ENCODE results near the gene CHPF2. TPM values are rescaled to one million over a fixed set of nuclear protein-coding genes. Genes with fewer than 3 reads are reported as not detected.

CHPF2 gene
- polyA plus RNA-seq, 3 donors: 34.4 to 38.0 (median 36.0) TPM

DNA sequence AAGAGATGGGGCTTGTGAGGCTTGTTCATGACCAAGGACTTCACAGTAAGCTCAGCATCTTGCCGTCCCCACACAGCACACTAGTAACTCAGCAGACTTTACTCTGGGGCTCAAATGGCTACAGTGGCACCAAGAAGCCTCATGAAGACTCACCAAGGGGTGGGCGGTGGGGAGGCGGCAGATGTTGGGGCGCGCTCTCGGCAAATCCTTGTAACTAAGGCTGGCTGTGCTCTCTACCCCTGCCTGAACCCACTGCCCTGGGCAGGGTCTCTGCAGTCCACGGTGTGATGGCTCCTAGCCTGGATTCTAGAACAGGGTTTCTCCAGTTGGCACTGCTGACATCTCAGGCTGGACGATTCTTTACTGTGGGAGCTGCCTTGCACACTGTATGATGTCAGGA lies 28.6 kb downstream of the CHPF2 start:
- intact Hi-C loops (cut with micrococcal nuclease): no loop called here
- no peak overlapping the region for H2AFZ ChIP-seq (ENCODE audit: insufficient read depth, low read depth, low read length, poor library complexity, severe bottlenecking)
- H3K79me2 ChIP-seq (ENCODE audit: insufficient read depth, low read length): no peaks in the 10 kb centered on the region
- H3K4me1 Mint-ChIP-seq: peaks cover 5% of the 10 kb centered on the region
- H3K27ac Mint-ChIP-seq: no peak overlapping the region
- H3K9me3 Mint-ChIP-seq: peaks cover 0 to 2% (median 2%) of the 10 kb centered on the region in 7 donors
- H3K4me3 ChIP-seq (replicated peaks in 1 of 3; ENCODE audit: low read depth in 2 of 3, low read length in 3 of 3): no peak overlapping the region
- H3K4me3 Mint-ChIP-seq: no peak overlapping the region
- no peaks in the 10 kb centered on the region for H3K36me3 ChIP-seq (replicated peaks in 1 of 2; ENCODE audit: control insufficient read depth in 1 of 2, insufficient read depth in 2 of 2, low read length in 2 of 2)
- H3K27me3 ChIP-seq (ENCODE audit: control insufficient read depth in 2 of 2, insufficient read depth in 2 of 2, low read length in 2 of 2): no peaks in the 10 kb centered on the region
- DNase-seq: no peak
- TF ChIP-seq, protein P1, sequence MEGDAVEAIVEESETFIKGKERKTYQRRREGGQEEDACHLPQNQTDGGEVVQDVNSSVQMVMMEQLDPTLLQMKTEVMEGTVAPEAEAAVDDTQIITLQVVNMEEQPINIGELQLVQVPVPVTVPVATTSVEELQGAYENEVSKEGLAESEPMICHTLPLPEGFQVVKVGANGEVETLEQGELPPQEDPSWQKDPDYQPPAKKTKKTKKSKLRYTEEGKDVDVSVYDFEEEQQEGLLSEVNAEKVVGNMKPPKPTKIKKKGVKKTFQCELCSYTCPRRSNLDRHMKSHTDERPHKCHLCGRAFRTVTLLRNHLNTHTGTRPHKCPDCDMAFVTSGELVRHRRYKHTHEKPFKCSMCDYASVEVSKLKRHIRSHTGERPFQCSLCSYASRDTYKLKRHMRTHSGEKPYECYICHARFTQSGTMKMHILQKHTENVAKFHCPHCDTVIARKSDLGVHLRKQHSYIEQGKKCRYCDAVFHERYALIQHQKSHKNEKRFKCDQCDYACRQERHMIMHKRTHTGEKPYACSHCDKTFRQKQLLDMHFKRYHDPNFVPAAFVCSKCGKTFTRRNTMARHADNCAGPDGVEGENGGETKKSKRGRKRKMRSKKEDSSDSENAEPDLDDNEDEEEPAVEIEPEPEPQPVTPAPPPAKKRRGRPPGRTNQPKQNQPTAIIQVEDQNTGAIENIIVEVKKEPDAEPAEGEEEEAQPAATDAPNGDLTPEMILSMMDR (IDR thresholded peaks at IDR 0.05): no peak
- 97% methylated on average over 8 of the region's 8 CpGs for WGBS (ENCODE audit: insufficient coverage)
- H3K9me3 ChIP-seq (replicated peaks in 1 of 2; ENCODE audit: control insufficient read depth in 1 of 2, insufficient read depth in 1 of 2, low read length in 2 of 2): no peaks in the 10 kb centered on the region
- H3K27ac ChIP-seq (ENCODE audit: low read depth in 1 of 2, low read length in 2 of 2): no peak overlapping the region
- H3K4me1 ChIP-seq (ENCODE audit: control insufficient read depth in 1 of 2, insufficient read depth in 2 of 2, low read length in 2 of 2): no peaks in the 10 kb centered on the region
- peaks cover 10 to 19% (median 16%) of the 10 kb centered on the region in 3 donors for H3K27me3 Mint-ChIP-seq (ENCODE audit: low read depth in 3 of 3)
- H3K4me2 ChIP-seq (replicated peaks; ENCODE audit: extremely low read depth, low read length, poor library complexity, severe bottlenecking): no peak overlapping the region
- H3K9ac ChIP-seq (ENCODE audit: insufficient read depth, low read length, poor library complexity, severe bottlenecking): no peak overlapping the region
- peaks cover 12 to 32% of the 10 kb centered on the region in 2 donors for H3K36me3 Mint-ChIP-seq
- peaks cover 68% of the 10 kb centered on the region for H4K20me1 ChIP-seq (ENCODE audit: insufficient read depth, low read length)

DNA sequence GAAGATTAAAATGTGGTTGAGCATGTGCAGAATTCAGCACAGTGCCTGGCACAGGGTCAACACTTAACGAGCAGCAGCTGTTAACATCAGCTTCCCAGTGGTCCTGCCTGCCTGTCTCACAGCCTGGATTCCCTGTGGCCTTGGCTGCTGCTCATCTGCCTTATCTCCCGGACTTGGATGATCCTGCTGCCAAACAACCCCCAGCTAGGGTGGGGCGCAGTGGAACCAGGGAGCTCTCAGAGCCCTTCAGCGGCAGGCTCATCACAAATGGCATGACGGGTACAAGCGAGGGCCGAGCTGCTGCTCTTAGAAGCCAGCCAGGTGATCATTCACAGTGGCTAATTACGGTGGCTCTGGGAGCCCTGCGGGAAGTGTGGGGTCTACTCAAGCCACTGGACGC lies 29.2 kb downstream of the CHPF2 start:
- peaks cover 5% of the 10 kb centered on the region for H3K4me1 Mint-ChIP-seq
- no peak overlapping the region for H3K9ac ChIP-seq (ENCODE audit: insufficient read depth, low read length, poor library complexity, severe bottlenecking)
- peak overlapping the region in 1 of 2 donors; percentile 21 for H3K4me3 Mint-ChIP-seq
- TF ChIP-seq, protein P1 (IDR thresholded peaks at IDR 0.05): no peak
- H3K36me3 ChIP-seq (replicated peaks in 1 of 2; ENCODE audit: control insufficient read depth in 1 of 2, insufficient read depth in 2 of 2, low read length in 2 of 2): no peaks in the 10 kb centered on the region
- peaks cover 16 to 29% of the 10 kb centered on the region in 2 donors for H3K36me3 Mint-ChIP-seq
- no peak overlapping the region for H3K4me3 ChIP-seq (replicated peaks in 1 of 3; ENCODE audit: low read depth in 2 of 3, low read length in 3 of 3)
- intact Hi-C loops (cut with micrococcal nuclease): no loop called here
- no peaks in the 10 kb centered on the region for H3K9me3 ChIP-seq (replicated peaks in 1 of 2; ENCODE audit: control insufficient read depth in 1 of 2, insufficient read depth in 1 of 2, low read length in 2 of 2)
- peaks cover 0 to 4% (median 0%) of the 10 kb centered on the region in 7 donors for H3K9me3 Mint-ChIP-seq
- H3K4me2 ChIP-seq (replicated peaks; ENCODE audit: extremely low read depth, low read length, poor library complexity, severe bottlenecking): no peak overlapping the region
- no peak for DNase-seq
- no peak overlapping the region for H3K27ac ChIP-seq (ENCODE audit: low read depth in 1 of 2, low read length in 2 of 2)
- H4K20me1 ChIP-seq (ENCODE audit: insufficient read depth, low read length): peaks cover 65% of the 10 kb centered on the region
- WGBS (ENCODE audit: insufficient coverage): 96% methylated on average over 10 of the region's 10 CpGs
- H3K4me1 ChIP-seq (ENCODE audit: control insufficient read depth in 1 of 2, insufficient read depth in 2 of 2, low read length in 2 of 2): no peaks in the 10 kb centered on the region
- no peaks in the 10 kb centered on the region for H3K79me2 ChIP-seq (ENCODE audit: insufficient read depth, low read length)
- H3K27me3 Mint-ChIP-seq (ENCODE audit: low read depth in 3 of 3): peaks cover 8 to 17% (median 12%) of the 10 kb centered on the region in 3 donors
- H2AFZ ChIP-seq (ENCODE audit: insufficient read depth, low read depth, low read length, poor library complexity, severe bottlenecking): no peak overlapping the region
- no peak overlapping the region for H3K27ac Mint-ChIP-seq
- no peaks in the 10 kb centered on the region for H3K27me3 ChIP-seq (ENCODE audit: control insufficient read depth in 2 of 2, insufficient read depth in 2 of 2, low read length in 2 of 2)

Measured in CD14-positive monocyte (primary cell).